ENCODE results near the gene ALG9. TPM values are rescaled to one million over a fixed set of nuclear protein-coding genes. Genes with fewer than 3 reads are reported as not detected.

ALG9 gene
- total and polyA plus RNA-seq, 7 donors: 9.6 to 21.9 (median 15.3) TPM

- Histone ChIP-seq H3K4me1 (peaks cover 3% of the 10 kb centered on the region), H3K27me3 (ENCODE audit: insufficient read depth in 3 of 3, low read length in 2 of 3) (no peaks in the 10 kb centered on the region), H3K36me3 (ENCODE audit: insufficient read depth in 1 of 2, low read depth in 1 of 2) (peaks cover 2 to 77% of the 10 kb centered on the region in 2 donors), H3K27ac (no peak overlapping the region), H3K4me3 (no peak overlapping the region), H3K9me3 (no peaks in the 10 kb centered on the region)
- DNase-seq (no peak), ATAC-seq (no peak)
- no peak for TF ChIP-seq CTCF (IDR thresholded peaks at IDR 0.05)
- intact Hi-C loops (cut with DNase I): no loop called here
- WGBS, 3 donors: 96 to 100% (median 100%) methylated on average over 1 of the region's 1 CpG
Measured at GRCh38 chr11:111807076-111807475, 64.3 kb downstream of the ALG9 start.

GRCh38 chr11:111801135-111801534 is 70.2 kb downstream of the ALG9 start:
- no peak for TF ChIP-seq CTCF (IDR thresholded peaks at IDR 0.05)
- H3K36me3 ChIP-seq (ENCODE audit: insufficient read depth in 1 of 2, low read depth in 1 of 2): peaks cover 0 to 39% of the 10 kb centered on the region in 2 donors
- ATAC-seq (peak; percentile 78 to 85 (median 81)), DNase-seq (no peak)
- 76 to 88% (median 77%) methylated on average over 2 of the region's 2 CpGs for WGBS, 3 donors
- H3K4me1 ChIP-seq: peaks cover 16% of the 10 kb centered on the region
- H3K27ac ChIP-seq: peak overlapping the region; percentile 47
- intact Hi-C loops (cut with DNase I): no loop called here
- no peaks in the 10 kb centered on the region for H3K9me3 ChIP-seq
- H3K27me3 ChIP-seq (ENCODE audit: insufficient read depth in 3 of 3, low read length in 2 of 3): no peaks in the 10 kb centered on the region
- no peak overlapping the region for H3K4me3 ChIP-seq

- peaks cover 0 to 13% of the 10 kb centered on the region in 2 donors for H3K36me3 ChIP-seq (ENCODE audit: insufficient read depth in 1 of 2, low read depth in 1 of 2)
- DNase-seq: no peak
- H3K4me3 ChIP-seq: no peak overlapping the region
- H3K4me1 ChIP-seq: peaks cover 24% of the 10 kb centered on the region
- ATAC-seq: no peak
- H3K27me3 ChIP-seq (ENCODE audit: insufficient read depth in 3 of 3, low read length in 2 of 3): no peaks in the 10 kb centered on the region
- no peak for TF ChIP-seq CTCF (IDR thresholded peaks at IDR 0.05)
- H3K9me3 ChIP-seq: no peaks in the 10 kb centered on the region
- intact Hi-C loops (cut with DNase I): no loop called here
- H3K27ac ChIP-seq: no peak overlapping the region
- WGBS, 3 donors: 95 to 100% (median 100%) methylated on average over 1 of the region's 1 CpG
Measured at GRCh38 chr11:111798279-111798678, 73.1 kb downstream of the ALG9 start.

- H3K4me3 ChIP-seq: no peak overlapping the region
- no peak for TF ChIP-seq CTCF (IDR thresholded peaks at IDR 0.05)
- peaks cover 21% of the 10 kb centered on the region for H3K4me1 ChIP-seq
- H3K9me3 ChIP-seq: no peaks in the 10 kb centered on the region
- H3K36me3 ChIP-seq (ENCODE audit: insufficient read depth in 1 of 2, low read depth in 1 of 2): peaks cover 0 to 2% of the 10 kb centered on the region in 2 donors
- H3K27me3 ChIP-seq (ENCODE audit: insufficient read depth in 3 of 3, low read length in 2 of 3): no peaks in the 10 kb centered on the region
- ATAC-seq (no peak), DNase-seq (no peak)
- intact Hi-C loops (cut with DNase I): no loop called here
- no peak overlapping the region for H3K27ac ChIP-seq
- WGBS, 3 donors: 93 to 98% (median 98%) methylated on average over 2 of the region's 2 CpGs
Measured at GRCh38 chr11:111797145-111797581, 74.2 kb downstream of the ALG9 start.

GRCh38 chr11:111796696-111797095 is 74.7 kb downstream of the ALG9 start:
- TF ChIP-seq CTCF (IDR thresholded peaks at IDR 0.05): no peak
- Histone ChIP-seq H3K36me3 (ENCODE audit: insufficient read depth in 1 of 2, low read depth in 1 of 2) (no peaks in the 10 kb centered on the region), H3K27ac (no peak overlapping the region), H3K4me3 (no peak overlapping the region), H3K9me3 (no peaks in the 10 kb centered on the region), H3K4me1 (peaks cover 20% of the 10 kb centered on the region), H3K27me3 (ENCODE audit: insufficient read depth in 3 of 3, low read length in 2 of 3) (no peaks in the 10 kb centered on the region)
- intact Hi-C loops (cut with DNase I): no loop called here
- WGBS, 3 donors: 64 to 70% (median 66%) methylated on average over 3 of the region's 3 CpGs
- no peak for ATAC-seq
- no peak for DNase-seq
